Measurements from ENCODE around the gene SLC35A3. TPM values are rescaled to one million over a fixed set of nuclear protein-coding genes. Genes with fewer than 3 reads are reported as not detected.

The SLC35A3 gene
- total and polyA plus RNA-seq, 2 donors (not counting 1 experiment from before 2014, with no cell fraction given): 13.2 to 20.8 TPM

GRCh38 chr1:99964806-99965205 is 5.0 kb upstream of the SLC35A3 start:
- no peak for TF ChIP-seq EZH2 (IDR thresholded peaks at IDR 0.05; ENCODE audit: low read length, missing control alignments)
- no peak for TF ChIP-seq CTCF (conservative IDR thresholded peaks at IDR 0.05 in 1 of 2, IDR thresholded peaks at IDR 0.05 in 1 of 2; ENCODE audit: low read depth in 1 of 2, low read length in 2 of 2)
- no peaks in the 10 kb centered on the region for H3K9me3 ChIP-seq (ENCODE audit: control insufficient read depth, insufficient read depth, low read depth, low read length)
- H3K4me3 ChIP-seq (replicated peaks in 1 of 4; ENCODE audit: control extremely low read depth in 1 of 4, insufficient read depth in 1 of 4, low read depth in 3 of 4, low read length in 4 of 4): no peak overlapping the region
- no peak overlapping the region for H3K9ac ChIP-seq (ENCODE audit: insufficient read depth, low read length)
- no peaks in the 10 kb centered on the region for H3K36me3 ChIP-seq (ENCODE audit: control insufficient read depth, insufficient read depth, low read length)
- H4K20me1 ChIP-seq (ENCODE audit: control insufficient read depth, extremely low read depth, insufficient read depth, low read length): no peaks in the 10 kb centered on the region
- no peak overlapping the region for H3K4me2 ChIP-seq (ENCODE audit: extremely low read depth, insufficient read depth, low read length)
- no peak overlapping the region for H3K27ac ChIP-seq (ENCODE audit: insufficient read depth, low read length)
- DNase-seq (ENCODE audit: low read depth in 2 of 2): no peak
- H3K4me1 ChIP-seq (ENCODE audit: control insufficient read depth, extremely low read depth, insufficient read depth, low read length): no peaks in the 10 kb centered on the region
- no peaks in the 10 kb centered on the region for H3K79me2 ChIP-seq (ENCODE audit: control insufficient read depth, insufficient read depth, low read length)
- H2AFZ ChIP-seq (ENCODE audit: low read length): no peak overlapping the region
- H3K27me3 ChIP-seq (ENCODE audit: control insufficient read depth, insufficient read depth, low read length): no peaks in the 10 kb centered on the region

- Histone ChIP-seq H3K4me1 (ENCODE audit: control insufficient read depth, extremely low read depth, insufficient read depth, low read length) (peaks cover under 1% of the 10 kb centered on the region), H2AFZ (ENCODE audit: low read length) (no peak overlapping the region), H3K4me2 (ENCODE audit: extremely low read depth, insufficient read depth, low read length) (no peak overlapping the region), H3K9me3 (ENCODE audit: control insufficient read depth, insufficient read depth, low read depth, low read length) (no peaks in the 10 kb centered on the region), H3K27me3 (ENCODE audit: control insufficient read depth, insufficient read depth, low read length) (no peaks in the 10 kb centered on the region), H3K79me2 (ENCODE audit: control insufficient read depth, insufficient read depth, low read length) (peaks cover 8% of the 10 kb centered on the region), H3K4me3 (replicated peaks in 1 of 4; ENCODE audit: control extremely low read depth in 1 of 4, insufficient read depth in 1 of 4, low read depth in 3 of 4, low read length in 4 of 4) (no peak overlapping the region), H3K36me3 (ENCODE audit: control insufficient read depth, insufficient read depth, low read length) (no peaks in the 10 kb centered on the region), H3K9ac (ENCODE audit: insufficient read depth, low read length) (no peak overlapping the region), H3K27ac (ENCODE audit: insufficient read depth, low read length) (no peak overlapping the region), H4K20me1 (ENCODE audit: control insufficient read depth, extremely low read depth, insufficient read depth, low read length) (no peaks in the 10 kb centered on the region)
- DNase-seq (ENCODE audit: low read depth in 2 of 2): no peak
- TF ChIP-seq EZH2 (IDR thresholded peaks at IDR 0.05; ENCODE audit: low read length, missing control alignments) (no peak), CTCF (conservative IDR thresholded peaks at IDR 0.05 in 1 of 2, IDR thresholded peaks at IDR 0.05 in 1 of 2; ENCODE audit: low read depth in 1 of 2, low read length in 2 of 2) (no peak)
Observed at GRCh38 chr1:99965646-99966375, 4.0 kb upstream of the SLC35A3 start.

GRCh38 chr1:99968214-99968613 is 1.6 kb upstream of the SLC35A3 start:
- no peaks in the 10 kb centered on the region for H3K36me3 ChIP-seq (ENCODE audit: control insufficient read depth, insufficient read depth, low read length)
- H3K27me3 ChIP-seq (ENCODE audit: control insufficient read depth, insufficient read depth, low read length): no peaks in the 10 kb centered on the region
- H3K79me2 ChIP-seq (ENCODE audit: control insufficient read depth, insufficient read depth, low read length): peaks cover 19% of the 10 kb centered on the region
- no peak overlapping the region for H3K9ac ChIP-seq (ENCODE audit: insufficient read depth, low read length)
- H3K27ac ChIP-seq (ENCODE audit: insufficient read depth, low read length): no peak overlapping the region
- H3K4me3 ChIP-seq (replicated peaks in 1 of 4; ENCODE audit: control extremely low read depth in 1 of 4, insufficient read depth in 1 of 4, low read depth in 3 of 4, low read length in 4 of 4): no peak overlapping the region
- DNase-seq (ENCODE audit: low read depth in 2 of 2): no peak
- H3K9me3 ChIP-seq (ENCODE audit: control insufficient read depth, insufficient read depth, low read depth, low read length): no peaks in the 10 kb centered on the region
- peaks cover 2% of the 10 kb centered on the region for H3K4me1 ChIP-seq (ENCODE audit: control insufficient read depth, extremely low read depth, insufficient read depth, low read length)
- no peak for TF ChIP-seq CTCF (conservative IDR thresholded peaks at IDR 0.05 in 1 of 2, IDR thresholded peaks at IDR 0.05 in 1 of 2; ENCODE audit: low read depth in 1 of 2, low read length in 2 of 2)
- TF ChIP-seq EZH2 (IDR thresholded peaks at IDR 0.05; ENCODE audit: low read length, missing control alignments): no peak
- no peaks in the 10 kb centered on the region for H4K20me1 ChIP-seq (ENCODE audit: control insufficient read depth, extremely low read depth, insufficient read depth, low read length)
- no peak overlapping the region for H3K4me2 ChIP-seq (ENCODE audit: extremely low read depth, insufficient read depth, low read length)
- H2AFZ ChIP-seq (ENCODE audit: low read length): no peak overlapping the region
